ENCODE measurements around the gene GPATCH2.

Gene GPATCH2

DNA sequence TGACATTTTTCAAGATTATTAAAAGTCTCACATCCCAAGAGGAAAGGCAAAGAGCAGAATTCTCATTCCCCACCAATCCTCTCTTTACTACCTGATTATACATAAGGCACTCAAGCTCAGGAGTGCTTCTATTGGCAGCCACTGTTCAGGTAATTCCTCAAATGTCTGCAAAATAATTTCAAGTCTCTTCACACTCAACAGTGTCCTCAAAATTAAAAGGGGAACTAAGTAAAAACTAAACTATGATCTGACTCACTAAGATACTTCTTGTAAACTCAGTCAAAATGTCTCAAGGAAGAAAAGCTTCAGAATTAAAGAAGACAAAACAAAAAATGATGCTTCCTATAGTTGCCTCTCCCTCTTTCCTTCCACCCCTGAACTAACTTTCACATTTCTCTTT is 135.6 kb downstream of the GPATCH2 start:
- TF ChIP-seq TAF1 (IDR thresholded peaks at IDR 0.05; ENCODE audit: low read depth), result no peak
- no peak for TF ChIP-seq TCF12 (IDR thresholded peaks at IDR 0.05; ENCODE audit: low read depth)
- TF ChIP-seq EP300 (IDR thresholded peaks at IDR 0.05; ENCODE audit: borderline replicate concordance), result no peak
- TF ChIP-seq REST (IDR thresholded peaks at IDR 0.05; ENCODE audit: low read depth), result no peak
- TF ChIP-seq YY1 (IDR thresholded peaks at IDR 0.05; ENCODE audit: low read depth), result no peak
- TF ChIP-seq CEBPB (IDR thresholded peaks at IDR 0.05), result no peak
- TF ChIP-seq USF1 (IDR thresholded peaks at IDR 0.05), result no peak
- no peak for TF ChIP-seq FOXM1 (IDR thresholded peaks at IDR 0.05; ENCODE audit: borderline replicate concordance, low read depth)
- TF ChIP-seq RAD21 (IDR thresholded peaks at IDR 0.05; ENCODE audit: low read depth), result no peak
- no peak for TF ChIP-seq EGR1 (IDR thresholded peaks at IDR 0.05)

GRCh38 chr1:217494767-217495166 is 136.1 kb downstream of the GPATCH2 start:
- TF ChIP-seq CREB1 (IDR thresholded peaks at IDR 0.05; ENCODE audit: low read depth) (no peak), REST (IDR thresholded peaks at IDR 0.05; ENCODE audit: low read depth) (no peak), EGR1 (IDR thresholded peaks at IDR 0.05) (no peak), ZBTB7A (IDR thresholded peaks at IDR 0.05; ENCODE audit: low read depth) (no peak), CEBPB (IDR thresholded peaks at IDR 0.05) (no peak), YY1 (IDR thresholded peaks at IDR 0.05; ENCODE audit: low read depth) (no peak)
- TF ChIP-seq, protein P1, sequence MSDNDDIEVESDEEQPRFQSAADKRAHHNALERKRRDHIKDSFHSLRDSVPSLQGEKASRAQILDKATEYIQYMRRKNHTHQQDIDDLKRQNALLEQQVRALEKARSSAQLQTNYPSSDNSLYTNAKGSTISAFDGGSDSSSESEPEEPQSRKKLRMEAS (IDR thresholded peaks at IDR 0.05), result no peak

GRCh38 chr1:217493290-217493689 is 137.6 kb downstream of the GPATCH2 start:
- TF ChIP-seq FOXM1 (IDR thresholded peaks at IDR 0.05; ENCODE audit: borderline replicate concordance, low read depth) (no peak), TCF12 (IDR thresholded peaks at IDR 0.05; ENCODE audit: low read depth) (no peak), EGR1 (IDR thresholded peaks at IDR 0.05) (no peak), RAD21 (IDR thresholded peaks at IDR 0.05; ENCODE audit: low read depth) (no peak), TAF1 (IDR thresholded peaks at IDR 0.05; ENCODE audit: low read depth) (no peak), YY1 (IDR thresholded peaks at IDR 0.05; ENCODE audit: low read depth) (no peak), CEBPB (IDR thresholded peaks at IDR 0.05) (no peak), EP300 (IDR thresholded peaks at IDR 0.05; ENCODE audit: borderline replicate concordance) (no peak), REST (IDR thresholded peaks at IDR 0.05; ENCODE audit: low read depth) (no peak), NFIC (IDR thresholded peaks at IDR 0.05) (no peak), TEAD4 (IDR thresholded peaks at IDR 0.05) (no peak), ZBTB7A (IDR thresholded peaks at IDR 0.05; ENCODE audit: low read depth) (no peak)
- TF ChIP-seq, protein P1 (IDR thresholded peaks at IDR 0.05), result no peak

DNA sequence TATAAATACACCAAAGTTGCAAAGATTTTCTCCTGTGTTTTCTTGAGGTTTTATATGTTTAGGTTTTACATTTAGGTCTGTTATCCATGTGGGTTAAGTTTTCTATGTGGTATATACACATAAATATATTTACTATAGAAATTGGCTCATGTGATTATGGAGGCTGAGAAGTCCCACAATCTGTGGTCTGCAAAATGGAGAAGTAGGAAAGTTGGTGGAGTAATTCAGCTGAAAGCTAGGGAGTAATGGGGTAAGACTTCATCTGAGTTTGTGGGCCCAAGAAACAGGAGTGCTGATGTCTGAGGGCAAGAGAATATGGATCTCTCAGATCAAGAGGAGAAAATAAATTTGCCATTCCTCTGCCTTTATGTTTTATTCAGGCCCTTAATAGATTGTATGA is 146.0 kb downstream of the GPATCH2 start:
- no peak for TF ChIP-seq REST (IDR thresholded peaks at IDR 0.05; ENCODE audit: low read depth)

Measured in Ishikawa (cell line).